H1 (cell line): ENCODE measurements around the gene LPP. TPM values are rescaled to one million over a fixed set of nuclear protein-coding genes. Genes with fewer than 3 reads are reported as not detected.

Experiments used
- CTCF ChIA-PET: fragments of 300-600 bp; sonication (Branson Sonifier 250); formaldehyde crosslinking; loops from one replicate; lab custom pipeline; 2021; ENCODE audit not compliant: partially characterized antibody; lab: Charles Lee
- POLR2A ChIA-PET: fragments of 300-600 bp; sonication (Branson Sonifier 250); formaldehyde crosslinking; loops from one replicate; lab custom pipeline; 2021; ENCODE audit warnings: inconsistent platforms; ENCODE audit not compliant: partially characterized antibody; lab: Charles Lee
- DNase-seq, 2 experiments: peaks; one replicate each; pipeline versions ENCODE4 v3.0.0 to v3.0.0-alpha.2; 2010 to 2022; ENCODE audit warnings: low spot score in 2 of 2, low read depth in 1 of 2, mixed read lengths in 1 of 2
- FAIRE-seq: peaks from 2 replicates; lab custom pipeline; 2011; peaks lifted over from hg19 to GRCh38; lab: Jason Lieb, UNC
- H2AFZ ChIP-seq: 2 replicates; pipeline ENCODE4 v1.8.1; 2012; ENCODE audit warnings: low read length, inconsistent platforms
- H2AK5ac ChIP-seq: 2 replicates; pipeline ENCODE4 v1.6.1; 2013; ENCODE audit warnings: low read depth, low read length
- H2BK120ac ChIP-seq: replicated peaks from 2 replicates; pipeline ENCODE3; 2013; ENCODE audit warnings: low read depth, low read length, inconsistent platforms
- H2BK12ac ChIP-seq: 2 replicates; pipeline ENCODE4 v1.6.1; 2013; ENCODE audit warnings: low read depth, low read length
- H2BK15ac ChIP-seq: 2 replicates; pipeline ENCODE4 v1.6.1; 2013; ENCODE audit warnings: low read length
- H2BK20ac ChIP-seq: 2 replicates; pipeline ENCODE4 v1.6.1; 2013; ENCODE audit warnings: low read length
- H2BK5ac ChIP-seq: 2 replicates; pipeline ENCODE4 v1.6.1; 2013; ENCODE audit warnings: low read depth, low read length
- H3K14ac ChIP-seq: 2 replicates; pipeline ENCODE4 v1.6.1; 2013; ENCODE audit warnings: inconsistent platforms; ENCODE audit not compliant: insufficient read length
- H3K18ac ChIP-seq: 2 replicates; pipeline ENCODE4 v1.6.1; 2013; ENCODE audit warnings: low read length; ENCODE audit errors: extremely low read depth
- H3K23ac ChIP-seq: 2 replicates; pipeline ENCODE4 v1.6.1; 2013; ENCODE audit warnings: inconsistent platforms; ENCODE audit not compliant: insufficient read length
- H3K23me2 ChIP-seq: 2 replicates; pipeline ENCODE4 v1.6.1; 2013; ENCODE audit warnings: low read depth, low read length
- H3K27ac ChIP-seq: 2 replicates; pipeline ENCODE4 v1.6.1; 2011; ENCODE audit warnings: low read depth, low read length, inconsistent platforms
- H3K27me3 ChIP-seq, 4 experiments: replicated peaks in 1 of 4; 1 replicate in 1 of 4; 2 replicates in 3 of 4; pipeline versions ENCODE4 v1.6.1 to v1.8.1; 2011 to 2013; ENCODE audit warnings: low read length in 3 of 4, mild to moderate bottlenecking in 3 of 4, inconsistent platforms in 2 of 4, mixed read lengths in 2 of 4, moderate library complexity in 1 of 4; ENCODE audit not compliant: control insufficient read depth in 3 of 4, insufficient read depth in 3 of 4; ENCODE audit errors: extremely low read depth in 1 of 4
- H3K36me3 ChIP-seq, 4 experiments: 2 replicates each; pipeline versions ENCODE4 v1.6.1 to v1.8.1; 2011 to 2013; ENCODE audit warnings: mild to moderate bottlenecking in 4 of 4, low read length in 3 of 4, moderate library complexity in 2 of 4, control low read depth in 1 of 4, inconsistent platforms in 1 of 4; ENCODE audit not compliant: insufficient read depth in 4 of 4, control insufficient read depth in 2 of 4
- H3K4ac ChIP-seq: replicated peaks from 2 replicates; pipeline ENCODE3; 2013; ENCODE audit warnings: low read length, low read depth, mixed read lengths, inconsistent platforms; ENCODE audit not compliant: insufficient read length
- H3K4me1 ChIP-seq, 4 experiments: replicated peaks in 1 of 4; 1 replicate in 1 of 4; 2 replicates in 3 of 4; pipeline versions ENCODE4 v1.6.1 to v1.8.1; 2011 to 2013; ENCODE audit warnings: low read length in 3 of 4, inconsistent platforms in 2 of 4, mixed read lengths in 1 of 4; ENCODE audit not compliant: insufficient read depth in 4 of 4, control insufficient read depth in 3 of 4
- H3K4me2 ChIP-seq, 2 experiments: 2 replicates each; pipeline versions ENCODE4 v1.6.1 to v1.8.1; 2011 to 2013; ENCODE audit warnings: low read depth in 2 of 2, low read length in 2 of 2, control low read depth in 1 of 2, inconsistent platforms in 1 of 2, mild to moderate bottlenecking in 1 of 2; ENCODE audit not compliant: insufficient read depth in 1 of 2
- H3K4me3 ChIP-seq, 4 experiments: fragments of 200-600, 300-600 bp in 1 of 4; sonication (generic), shearing (Covaris generic), sonication (Bioruptor Twin) in 1 of 4; 2 replicates each; pipeline versions ENCODE4 v1.5.1 to v1.8.1; 2011 to 2016; ENCODE audit warnings: low read length in 4 of 4, low read depth in 3 of 4, control low read depth in 2 of 4, inconsistent platforms in 2 of 4, mild to moderate bottlenecking in 2 of 4, mixed read lengths in 1 of 4, moderate library complexity in 1 of 4; ENCODE audit not compliant: insufficient read depth in 2 of 4; ENCODE audit errors: extremely low read depth in 1 of 4
- H3K56ac ChIP-seq: replicated peaks from 2 replicates; pipeline ENCODE3; 2013; ENCODE audit warnings: low read depth, mild to moderate bottlenecking, mixed read lengths, low read length, inconsistent platforms; ENCODE audit not compliant: insufficient read length
- H3K79me1 ChIP-seq: 2 replicates; pipeline ENCODE4 v1.6.1; 2013; ENCODE audit warnings: low read depth, low read length, control low read depth
- H3K79me2 ChIP-seq, 2 experiments: 2 replicates each; pipeline versions ENCODE4 v1.6.1 to v1.8.1; 2012 to 2013; ENCODE audit warnings: low read length in 2 of 2, mild to moderate bottlenecking in 2 of 2, inconsistent platforms in 1 of 2; ENCODE audit not compliant: insufficient read depth in 2 of 2, control insufficient read depth in 1 of 2
- H3K9ac ChIP-seq, 4 experiments: replicated peaks in 1 of 4; 1 replicate in 1 of 4; 2 replicates in 3 of 4; pipeline versions ENCODE4 v1.6.1 to v1.8.1; 2011 to 2013; ENCODE audit warnings: low read depth in 3 of 4, low read length in 3 of 4, control low read depth in 2 of 4, mild to moderate bottlenecking in 2 of 4, moderate library complexity in 2 of 4, inconsistent platforms in 1 of 4; ENCODE audit errors: extremely low read depth in 1 of 4
- H3K9me3 ChIP-seq, 2 experiments: 2 replicates each; pipeline versions ENCODE4 v1.6.1 to v1.8.1; 2012 to 2013; ENCODE audit warnings: mild to moderate bottlenecking in 2 of 2, moderate library complexity in 2 of 2, control low read depth in 1 of 2, inconsistent platforms in 1 of 2, low read depth in 1 of 2, low read length in 1 of 2, mixed read lengths in 1 of 2; ENCODE audit not compliant: insufficient read depth in 2 of 2
- H4K20me1 ChIP-seq, 2 experiments: replicated peaks in 1 of 2; 2 replicates each; pipeline versions ENCODE3 to v1.8.1; 2011 to 2013; ENCODE audit warnings: inconsistent platforms in 2 of 2, low read length in 2 of 2, mild to moderate bottlenecking in 1 of 2; ENCODE audit not compliant: insufficient read depth in 2 of 2, control insufficient read depth in 1 of 2
- H4K5ac ChIP-seq: 2 replicates; pipeline ENCODE4 v1.6.1; 2013; ENCODE audit warnings: low read length, low read depth, mixed read lengths, inconsistent platforms; ENCODE audit not compliant: insufficient read length
- H4K8ac ChIP-seq: 2 replicates; pipeline ENCODE4 v1.8.0; 2013; ENCODE audit warnings: mild to moderate bottlenecking, moderate library complexity, low read length, inconsistent platforms; ENCODE audit not compliant: insufficient read depth; ENCODE audit errors: extremely low read depth
- H4K91ac ChIP-seq: replicated peaks from 2 replicates; pipeline ENCODE3; 2013; ENCODE audit warnings: low read length, mixed read lengths, inconsistent platforms; ENCODE audit not compliant: insufficient read length
- ATF2 ChIP-seq: IDR thresholded peaks from 2 replicates; pipeline ENCODE4 v1.6.1; 2012; ENCODE audit warnings: low read length, inconsistent platforms
- E2F6 ChIP-seq: IDR thresholded peaks from 2 replicates; pipeline ENCODE4 v1.6.1; 2012; ENCODE audit warnings: inconsistent platforms
- KDM4A ChIP-seq: IDR thresholded peaks from one replicate; pipeline ENCODE4 v1.7.1; 2012; ENCODE audit warnings: low read depth, mild to moderate bottlenecking, moderate library complexity, low read length, inconsistent platforms; ENCODE audit not compliant: severe bottlenecking
- KDM5A ChIP-seq: fragments of 200-600 bp; IDR thresholded peaks from 2 replicates; pipeline ENCODE4 v1.7.1; 2012; ENCODE audit warnings: mild to moderate bottlenecking, low read length, inconsistent platforms, mixed read lengths
- MAFK ChIP-seq: IDR thresholded peaks from 2 replicates; pipeline ENCODE4 v1.6.1; 2012; ENCODE audit warnings: low read depth, mild to moderate bottlenecking, improper control_type of control experiment, low read length
- PHF8 ChIP-seq: fragments of 200-600 bp; sonication (generic); conservative IDR thresholded peaks from 2 replicates; pipeline ENCODE4 v1.7.1; 2012; ENCODE audit warnings: low read depth, mild to moderate bottlenecking, inconsistent platforms, low read length, moderate library complexity
- USF2 ChIP-seq: IDR thresholded peaks from 2 replicates; pipeline ENCODE4 v1.6.1; 2011; ENCODE audit warnings: low read length, improper control_type of control experiment
- YY1 ChIP-seq: IDR thresholded peaks from 2 replicates; pipeline ENCODE4 v1.6.1; 2011; ENCODE audit warnings: low read depth, mild to moderate bottlenecking, low read length
- WGBS, 2 experiments: shearing (Covaris generic) in 1 of 2; methylation state at CpG; one replicate each; pipeline versions ENCODE4 v1.1.6 to v1.1.7; 2013 to 2015; ENCODE audit warnings: low lambda C conversion rate in 2 of 2, mixed read lengths in 2 of 2, inconsistent platforms in 1 of 2, low coverage in 1 of 2, missing lambda C conversion rate in 1 of 2; ENCODE audit not compliant: insufficient replicate concordance in 2 of 2, insufficient coverage in 1 of 2, insufficient read length in 1 of 2; ENCODE audit errors: extremely low coverage in 1 of 2, missing lambda C conversion rate in 1 of 2; 5-methylcytosine and 5-hydroxymethylcytosine counted together
- polyA plus RNA-seq, 7 experiments: library from polyadenylated mRNA; depleted of rRNA in 3 of 7; stranded (reverse) in 5 of 7; unstranded in 2 of 7; fragments of >200 nt in 5 of 7; fragments of 200-250 nt in 2 of 7; gene quantifications; 1 replicate in 5 of 7; 2 replicates in 1 of 7; 4 replicates in 1 of 7; pipeline versions ENCODE4 v1.2.1 to v1.2.3, GENCODE V29; 2011 to 2013; ENCODE audit warnings: missing spikeins in 2 of 7, mixed read lengths in 2 of 7
- total RNA-seq: library from RNA; stranded (reverse); fragmentation: NEBNext Ultra II Directional; extraction: Animal tissue kit (Norgen Biotek cat#: 25700); gene quantifications from 2 replicates; pipeline ENCODE4 v1.2.1, GENCODE V29; 2021

LPP gene
- total and polyA plus RNA-seq, 2 of the 8 experiments (the other 6 are each of a cell fraction or from before 2014, with no cell fraction given) = 10.0 to 53.3 TPM

- Histone ChIP-seq H2BK120ac (no peak overlapping the region), H2AFZ (no peak overlapping the region), H3K4me2 (no peak overlapping the region), H3K4ac (no peak overlapping the region), H2BK5ac (no peak overlapping the region), H3K18ac (no peak overlapping the region), H2AK5ac (no peak overlapping the region), H3K36me3 (no peaks in the 10 kb centered on the region), H2BK12ac (no peak overlapping the region), H3K4me3 (no peak overlapping the region), H3K9me3 (no peaks in the 10 kb centered on the region), H4K91ac (no peak overlapping the region), H3K79me1 (no peaks in the 10 kb centered on the region), H3K9ac (no peak overlapping the region), H2BK20ac (no peak overlapping the region), H3K4me1 (no peaks in the 10 kb centered on the region), H4K5ac (no peak overlapping the region), H3K14ac (no peak overlapping the region), H3K23ac (no peak overlapping the region), H4K20me1 (no peaks in the 10 kb centered on the region), H4K8ac (no peak overlapping the region), H3K27me3 (no peaks in the 10 kb centered on the region), H3K23me2 (no peaks in the 10 kb centered on the region), H2BK15ac (no peak overlapping the region), H3K79me2 (no peaks in the 10 kb centered on the region), H3K27ac (no peak overlapping the region), H3K56ac (no peak overlapping the region)
- CTCF ChIA-PET = no interaction called here
- POLR2A ChIA-PET = no interaction called here
- WGBS, 2 experiments = 91% methylated on average over 8 of the region's 8 CpGs; no CpG with 5 or more reads in 1 of the 2 experiments
- FAIRE-seq = no peak
- no peak for DNase-seq
- TF ChIP-seq ATF2 = no peak
- no peak for TF ChIP-seq KDM5A
- no peak for TF ChIP-seq KDM4A
- no peak for TF ChIP-seq PHF8
- TF ChIP-seq MAFK = no peak
- TF ChIP-seq E2F6 = no peak
- no peak for TF ChIP-seq YY1
- no peak for TF ChIP-seq USF2
These were observed 716.5 kb downstream of the LPP start for GRCh38 chr3:188870431-188870830.
